Activated T-helper 9 cell treated with anti-CD3 and anti-CD28 coated beads, Interleukin-2, amount 50 U/mL, for 16 hours (primary cell): Measurements from ENCODE around the gene PCSK7.
"Not testable (repeated sequence)": the region's sequence is repeated elsewhere in the genome, so short reads cannot be mapped to it uniquely, and the experiment has no call there.

Experiments
- DNase-seq: peaks from one replicate; pipeline ENCODE4 v3.0.0-alpha.2; 2020; ENCODE audit warnings: low read depth

PCSK7 gene

GRCh38 chr11:117214404-117215110 lies 17.3 kb downstream of the PCSK7 start:
- no peak for DNase-seq

GRCh38 chr11:117212697-117213355 lies 19.0 kb downstream of the PCSK7 start:
- DNase-seq, result no peak

GRCh38 chr11:117210620-117211019 lies 21.3 kb downstream of the PCSK7 start:
- no peak for DNase-seq

- not testable (repeated sequence) for DNase-seq
Observed at GRCh38 chr11:117209351-117210125, 22.3 kb downstream of the PCSK7 start.

- not testable (repeated sequence) for DNase-seq
Observed at GRCh38 chr11:117208710-117209109, 23.2 kb downstream of the PCSK7 start.

GRCh38 chr11:117207481-117207880 lies 24.4 kb downstream of the PCSK7 start:
- not testable (repeated sequence) for DNase-seq

- DNase-seq, result not testable (repeated sequence)
Observed at GRCh38 chr11:117206859-117207258, 25.0 kb downstream of the PCSK7 start.

GRCh38 chr11:117206111-117206510 lies 25.8 kb downstream of the PCSK7 start:
- not testable (repeated sequence) for DNase-seq

- no peak for DNase-seq
Observed at GRCh38 chr11:117205211-117205818, 26.6 kb downstream of the PCSK7 start.

- no peak for DNase-seq
Observed at GRCh38 chr11:117204283-117205080, 27.4 kb downstream of the PCSK7 start.

- no peak for DNase-seq
Observed at GRCh38 chr11:117203069-117203407, 28.8 kb downstream of the PCSK7 start.

- no peak for DNase-seq
Observed at GRCh38 chr11:117202386-117203068, 29.3 kb downstream of the PCSK7 start.

- no peak for DNase-seq
Observed at GRCh38 chr11:117201658-117202305, 30.1 kb downstream of the PCSK7 start.

GRCh38 chr11:117200813-117201657 lies 30.8 kb downstream of the PCSK7 start:
- no peak for DNase-seq

- DNase-seq, result no peak
Observed at GRCh38 chr11:117199916-117200812, 31.7 kb downstream of the PCSK7 start.

- no peak for DNase-seq
Observed at GRCh38 chr11:117199053-117199915, 32.6 kb downstream of the PCSK7 start, which contains the start of gene TAGLN. Gene TAGLN, plus strand, starts transcription at chr11:117199370. Its CDS starts 3,644 bp downstream, at chr11:117203014.

GRCh38 chr11:117198613-117199012 lies 33.3 kb downstream of the PCSK7 start:
- no peak for DNase-seq
